Lower leg skin (tissue), 4 donors: ENCODE results near the gene UBXN6. TPM values are rescaled to one million over a fixed set of nuclear protein-coding genes. Genes with fewer than 3 reads are reported as not detected.

ENCODE experiments used
- DNase-seq, 2 donors: peaks; one replicate each; pipeline ENCODE4 v3.0.0-alpha.2; 2019; ENCODE audit warnings: low spot score in 2 of 2
- H3K4me3 ChIP-seq: fragments of 200-600 bp; sonication (generic); 2 replicates; pipeline ENCODE4 v1.5.1; 2017; ENCODE audit warnings: mild to moderate bottlenecking, low read depth; ENCODE audit not compliant: poor library complexity, severe bottlenecking
- POLR2A ChIP-seq, 2 donors: fragments of 450-650 bp; IDR thresholded peaks; one replicate each; pipeline ENCODE4 v1.6.1; 2016 to 2017; ENCODE audit warnings: antibody characterized with exemption in 2 of 2, mild to moderate bottlenecking in 1 of 2, moderate library complexity in 1 of 2
- WGBS, 2 donors: methylation state at CpG; one replicate each; pipeline ENCODE4 v1.1.5; 2018; 5-methylcytosine and 5-hydroxymethylcytosine counted together
- intact Hi-C: fragments of 100-400 bp; cut with DNase I; formaldehyde crosslinking; loops from one replicate; pipeline ENCODE4 v1.15.0; 2023; ENCODE audit warnings: low total_unique reads
- total RNA-seq, 4 donors: library from RNA; depleted of rRNA; stranded (reverse); fragments of >200 nt; gene quantifications; one replicate each; pipeline ENCODE4 v1.1.0, GENCODE V29; 2016
- TF ChIP-seq, protein P1 (sequence below), 3 donors: fragments of 450-650 bp; IDR thresholded peaks; one replicate each; pipeline ENCODE4 v1.5.1; 2016; ENCODE audit warnings: antibody characterized with exemption in 3 of 3, mild to moderate bottlenecking in 3 of 3, moderate library complexity in 2 of 3

Gene UBXN6
- total RNA-seq, 4 donors from 2014 or later: 77.0 to 161 (median 111) TPM

DNA sequence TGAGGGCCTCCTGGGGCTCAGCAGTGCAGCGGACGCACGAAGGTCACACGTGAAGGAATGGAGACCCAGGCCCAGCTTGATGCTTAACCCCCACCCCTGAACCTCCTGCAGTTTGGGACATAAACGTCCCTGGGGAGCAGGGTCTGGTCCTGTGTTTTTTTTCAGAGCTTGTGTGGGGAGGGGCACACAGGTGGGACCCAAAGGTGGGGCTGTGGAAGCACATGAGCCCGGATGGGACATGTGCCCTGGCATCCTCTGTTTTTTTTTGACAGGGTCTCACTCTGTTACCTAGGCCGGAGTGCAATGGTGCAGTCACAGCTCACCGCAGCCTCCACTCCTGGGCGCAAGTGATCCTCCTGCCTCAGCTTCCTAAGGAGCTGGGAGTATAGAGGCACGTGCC lies 20.5 kb downstream of the UBXN6 start:
- no peak overlapping the region for H3K4me3 ChIP-seq
- no peak for DNase-seq
- 95 to 96% methylated on average over 10 of the region's 10 CpGs for WGBS, 2 donors
- no peak for TF ChIP-seq POLR2A (IDR thresholded peaks at IDR 0.05)
- TF ChIP-seq, protein P1, sequence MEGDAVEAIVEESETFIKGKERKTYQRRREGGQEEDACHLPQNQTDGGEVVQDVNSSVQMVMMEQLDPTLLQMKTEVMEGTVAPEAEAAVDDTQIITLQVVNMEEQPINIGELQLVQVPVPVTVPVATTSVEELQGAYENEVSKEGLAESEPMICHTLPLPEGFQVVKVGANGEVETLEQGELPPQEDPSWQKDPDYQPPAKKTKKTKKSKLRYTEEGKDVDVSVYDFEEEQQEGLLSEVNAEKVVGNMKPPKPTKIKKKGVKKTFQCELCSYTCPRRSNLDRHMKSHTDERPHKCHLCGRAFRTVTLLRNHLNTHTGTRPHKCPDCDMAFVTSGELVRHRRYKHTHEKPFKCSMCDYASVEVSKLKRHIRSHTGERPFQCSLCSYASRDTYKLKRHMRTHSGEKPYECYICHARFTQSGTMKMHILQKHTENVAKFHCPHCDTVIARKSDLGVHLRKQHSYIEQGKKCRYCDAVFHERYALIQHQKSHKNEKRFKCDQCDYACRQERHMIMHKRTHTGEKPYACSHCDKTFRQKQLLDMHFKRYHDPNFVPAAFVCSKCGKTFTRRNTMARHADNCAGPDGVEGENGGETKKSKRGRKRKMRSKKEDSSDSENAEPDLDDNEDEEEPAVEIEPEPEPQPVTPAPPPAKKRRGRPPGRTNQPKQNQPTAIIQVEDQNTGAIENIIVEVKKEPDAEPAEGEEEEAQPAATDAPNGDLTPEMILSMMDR (IDR thresholded peaks at IDR 0.05): no peak
- intact Hi-C loops: no loop called here

DNA sequence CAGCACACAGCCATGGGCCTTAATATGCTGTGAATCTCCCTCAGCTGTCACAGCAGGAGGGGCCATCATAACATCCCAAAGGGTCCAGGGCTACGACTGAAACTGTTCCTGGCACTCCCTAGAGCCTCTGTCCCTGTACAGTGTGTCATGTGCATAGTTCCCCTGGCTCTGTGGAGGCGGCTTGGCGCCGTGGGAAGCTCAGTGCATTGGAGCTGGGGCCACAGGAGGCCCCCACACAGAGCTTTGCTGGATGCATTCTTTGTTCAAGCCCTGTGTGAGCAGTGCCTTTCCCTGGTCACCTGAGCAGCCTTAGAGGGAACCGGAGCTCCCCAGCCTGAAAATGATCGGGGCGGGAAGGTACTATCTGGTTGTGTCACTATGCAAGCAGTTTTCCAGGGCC lies 21.4 kb downstream of the UBXN6 start:
- no peak for TF ChIP-seq POLR2A (IDR thresholded peaks at IDR 0.05)
- TF ChIP-seq, protein P1 (IDR thresholded peaks at IDR 0.05): no peak
- intact Hi-C loops: no loop called here
- WGBS, 2 donors: 84 to 90% methylated on average over 4 to 7 of the region's 7 CpGs
- H3K4me3 ChIP-seq: no peak overlapping the region
- DNase-seq: no peak

DNA sequence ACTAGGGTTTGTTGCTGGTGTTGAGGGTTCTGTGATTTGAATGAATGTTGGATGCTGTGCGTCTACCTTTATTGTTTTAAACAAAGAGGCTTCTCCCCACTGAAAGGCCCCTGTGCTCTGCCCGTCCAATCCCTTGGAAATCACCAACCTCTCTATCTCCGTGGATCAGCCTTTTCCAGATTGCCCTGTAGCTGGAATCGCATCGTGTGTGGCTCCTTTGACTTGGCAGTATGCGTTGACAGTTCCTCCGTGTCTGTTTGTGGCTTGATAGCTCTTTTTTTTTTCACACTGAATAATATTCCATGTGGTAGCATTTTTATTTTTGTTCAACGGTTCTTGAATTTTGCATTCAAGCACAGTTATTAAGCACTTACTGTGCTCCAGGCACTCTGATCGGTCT lies 23.2 kb downstream of the UBXN6 start:
- intact Hi-C loops: no loop called here
- no peak overlapping the region for H3K4me3 ChIP-seq
- 90 to 91% methylated on average over 9 of the region's 9 CpGs for WGBS, 2 donors
- DNase-seq: no peak
- TF ChIP-seq, protein P1 (IDR thresholded peaks at IDR 0.05): no peak
- no peak for TF ChIP-seq POLR2A (IDR thresholded peaks at IDR 0.05)

DNA sequence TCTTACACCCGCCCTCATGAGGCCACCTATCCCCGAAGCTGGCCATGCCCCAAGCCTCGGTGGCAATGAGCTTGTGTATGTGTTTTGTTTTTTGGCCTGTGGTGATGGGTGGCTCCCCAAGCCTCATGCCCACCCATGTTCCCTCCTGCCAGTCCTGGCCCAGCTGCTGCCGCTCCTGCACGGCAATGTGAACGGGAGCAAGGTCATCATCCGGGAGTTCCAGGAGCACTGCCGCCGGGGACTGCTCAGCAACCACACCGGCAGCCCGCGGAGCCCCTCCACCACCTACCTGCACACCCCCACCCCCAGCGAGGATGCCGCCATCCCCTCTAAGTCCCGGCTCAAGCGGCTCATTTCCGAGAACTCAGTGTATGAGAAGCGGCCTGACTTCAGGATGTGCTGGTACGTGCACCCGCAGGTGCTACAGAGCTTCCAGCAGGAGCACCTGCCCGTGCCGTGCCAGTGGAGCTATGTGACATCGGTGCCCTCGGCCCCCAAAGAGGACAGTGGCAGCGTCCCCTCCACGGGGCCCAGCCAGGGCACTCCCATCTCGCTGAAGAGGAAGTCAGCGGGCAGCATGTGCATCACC lies 24.6 kb downstream of the UBXN6 start:
- H3K4me3 ChIP-seq: no peak overlapping the region
- WGBS, 2 donors: 93 to 95% methylated on average over 25 to 28 of the region's 28 CpGs
- intact Hi-C loops: no loop called here
- no peak for DNase-seq
- TF ChIP-seq, protein P1 (IDR thresholded peaks at IDR 0.05): no peak
- TF ChIP-seq POLR2A (IDR thresholded peaks at IDR 0.05): no peak

DNA sequence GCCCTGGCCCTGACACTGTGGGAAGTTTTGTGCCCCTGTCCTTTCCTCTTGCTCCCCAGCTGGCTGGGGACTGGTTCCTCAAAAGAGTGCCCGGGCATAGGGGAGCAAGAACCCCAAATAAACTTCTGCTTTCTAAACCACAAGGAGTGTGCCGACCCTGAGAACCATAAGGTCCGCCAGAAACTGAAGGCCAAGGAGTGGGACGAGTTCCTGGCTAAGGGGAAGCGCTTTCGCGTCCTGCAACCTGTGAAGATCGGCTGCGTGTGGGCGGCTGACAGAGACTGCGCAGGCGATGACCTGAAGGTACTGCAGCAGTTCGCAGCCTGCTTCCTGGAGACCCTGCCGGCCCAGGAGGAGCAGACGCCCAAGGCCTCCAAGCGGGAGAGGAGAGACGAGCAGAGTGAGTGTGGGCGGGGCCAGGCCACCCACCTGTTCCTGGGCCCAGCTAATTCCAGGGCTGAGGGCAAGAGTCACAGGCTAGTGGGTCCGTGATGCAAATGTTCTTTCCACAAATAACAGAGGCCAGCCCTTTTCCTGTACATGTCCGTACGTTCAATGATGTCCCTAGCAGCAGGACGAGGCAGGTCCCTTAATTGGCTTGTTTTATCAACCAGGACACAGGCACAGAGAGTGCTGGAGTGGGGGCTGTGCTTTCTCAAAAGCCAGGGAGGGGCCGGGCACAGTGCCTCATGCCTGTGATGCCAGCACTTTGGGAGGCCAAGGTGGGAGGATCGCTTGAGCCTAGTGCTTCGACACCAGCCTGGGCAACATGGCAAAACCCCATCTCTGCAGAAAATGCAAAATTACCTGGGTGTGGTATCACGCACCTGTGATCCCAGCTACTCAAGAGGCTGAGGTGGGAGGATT lies 25.6 kb downstream of the UBXN6 start:
- 88 to 90% methylated on average over 26 of the region's 26 CpGs for WGBS, 2 donors
- H3K4me3 ChIP-seq: no peak overlapping the region
- intact Hi-C loops: no loop called here
- DNase-seq: no peak
- TF ChIP-seq, protein P1 (IDR thresholded peaks at IDR 0.05): no peak
- no peak for TF ChIP-seq POLR2A (IDR thresholded peaks at IDR 0.05)
